ENCODE measurements around the gene CCNI2. TPM values are rescaled to one million over a fixed set of nuclear protein-coding genes. Genes with fewer than 3 reads are reported as not detected.
A peak's percentile ranks its signal among the peaks of the same experiment; 100 is the strongest.

The CCNI2 gene
- total and polyA plus RNA-seq, 11 donors = 0.11 to 0.50 (median 0.20) TPM; not detected in 8

DNA sequence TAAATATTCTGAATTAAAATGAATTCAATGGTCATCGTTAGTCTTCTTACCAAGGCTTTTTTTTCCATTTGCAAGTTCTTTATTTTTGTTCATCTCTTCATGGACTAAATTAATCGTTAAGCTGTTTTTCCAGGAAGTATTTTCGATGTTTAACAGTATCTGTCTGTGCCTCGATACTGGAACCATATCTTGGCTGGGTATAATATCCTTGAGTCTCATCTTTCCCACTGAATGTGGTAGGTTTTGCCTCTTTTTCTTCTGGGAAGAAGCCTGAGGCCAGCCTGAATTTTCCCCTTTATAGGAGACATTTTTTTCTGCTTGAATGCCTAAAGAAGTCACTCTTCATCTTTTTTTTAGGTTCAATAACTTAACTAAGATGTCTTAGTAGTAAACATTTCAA lies 33.8 kb downstream of the CCNI2 start:
- intact Hi-C loops (cut with DNase I) = no loop called here
- no peak overlapping the region for H3K27ac ChIP-seq
- WGBS, 4 donors = 94 to 95% (median 95%) methylated on average over 4 of the region's 4 CpGs
- H3K27me3 ChIP-seq = peaks cover 0 to 4% (median 0%) of the 10 kb centered on the region in 9 donors
- TF ChIP-seq, protein P1, sequence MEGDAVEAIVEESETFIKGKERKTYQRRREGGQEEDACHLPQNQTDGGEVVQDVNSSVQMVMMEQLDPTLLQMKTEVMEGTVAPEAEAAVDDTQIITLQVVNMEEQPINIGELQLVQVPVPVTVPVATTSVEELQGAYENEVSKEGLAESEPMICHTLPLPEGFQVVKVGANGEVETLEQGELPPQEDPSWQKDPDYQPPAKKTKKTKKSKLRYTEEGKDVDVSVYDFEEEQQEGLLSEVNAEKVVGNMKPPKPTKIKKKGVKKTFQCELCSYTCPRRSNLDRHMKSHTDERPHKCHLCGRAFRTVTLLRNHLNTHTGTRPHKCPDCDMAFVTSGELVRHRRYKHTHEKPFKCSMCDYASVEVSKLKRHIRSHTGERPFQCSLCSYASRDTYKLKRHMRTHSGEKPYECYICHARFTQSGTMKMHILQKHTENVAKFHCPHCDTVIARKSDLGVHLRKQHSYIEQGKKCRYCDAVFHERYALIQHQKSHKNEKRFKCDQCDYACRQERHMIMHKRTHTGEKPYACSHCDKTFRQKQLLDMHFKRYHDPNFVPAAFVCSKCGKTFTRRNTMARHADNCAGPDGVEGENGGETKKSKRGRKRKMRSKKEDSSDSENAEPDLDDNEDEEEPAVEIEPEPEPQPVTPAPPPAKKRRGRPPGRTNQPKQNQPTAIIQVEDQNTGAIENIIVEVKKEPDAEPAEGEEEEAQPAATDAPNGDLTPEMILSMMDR (IDR thresholded peaks at IDR 0.05) = no peak
- H3K9me3 ChIP-seq = no peaks in the 10 kb centered on the region
- ATAC-seq (no peak), DNase-seq (no peak)
- H3K4me3 ChIP-seq = no peak overlapping the region
- H3K36me3 ChIP-seq = no peaks in the 10 kb centered on the region
- H3K4me1 ChIP-seq = peaks cover 0 to 25% (median 8%) of the 10 kb centered on the region in 12 donors

DNA sequence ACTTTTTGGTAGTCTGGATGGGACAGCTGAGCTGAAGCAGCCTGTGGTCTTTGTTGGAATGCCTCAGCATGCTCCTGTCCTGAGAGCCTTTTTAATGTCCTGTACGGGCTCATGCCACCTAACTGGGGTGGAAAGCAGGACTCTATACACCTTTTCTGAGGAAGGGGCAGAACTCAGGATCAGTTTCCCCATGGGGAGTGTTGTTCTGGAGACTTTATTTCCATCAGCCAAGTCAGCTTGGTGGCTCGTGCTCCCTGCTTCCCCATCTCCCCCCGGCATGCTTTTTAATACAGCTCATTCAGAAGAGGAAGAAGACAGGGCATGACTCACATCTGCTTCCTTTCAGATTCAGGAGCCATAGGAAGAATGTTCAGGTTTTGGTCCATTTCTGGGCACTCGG lies 34.9 kb downstream of the CCNI2 start:
- H3K4me3 ChIP-seq = no peak overlapping the region
- intact Hi-C loops (cut with DNase I) = no loop called here
- peak in 1 of 4 donors; percentile 32 for ATAC-seq

DNA sequence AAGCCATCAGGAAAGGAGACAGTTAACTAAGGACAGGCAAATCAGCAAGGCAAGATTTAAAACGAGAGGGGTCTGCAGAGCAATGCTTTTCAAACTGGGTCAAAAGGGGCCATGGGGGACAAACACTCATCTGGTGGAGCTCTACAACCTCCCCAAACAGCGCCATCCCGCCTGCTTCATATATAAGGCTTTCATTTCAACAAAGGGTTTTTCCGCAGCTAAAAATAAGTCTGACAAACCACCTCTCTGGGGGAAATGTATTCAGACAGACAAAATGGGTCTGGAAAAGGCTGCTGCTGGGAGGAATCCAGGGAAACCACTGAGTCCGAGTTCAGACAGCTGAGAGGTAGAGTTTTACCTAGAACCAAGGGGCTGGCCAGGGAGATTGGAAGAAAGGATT lies 38.1 kb downstream of the CCNI2 start:
- 40 to 56% (median 47%) methylated on average over 5 of the region's 5 CpGs for WGBS, 4 donors
- no peak overlapping the region for H3K4me3 ChIP-seq

More for the DNA sequence above, 34.9 kb downstream of the CCNI2 start:
- DNase-seq = no peak
- no peaks in the 10 kb centered on the region for H3K36me3 ChIP-seq
- WGBS, 4 donors = 45 to 77% (median 62%) methylated on average over 4 of the region's 4 CpGs
- TF ChIP-seq, protein P1 (IDR thresholded peaks at IDR 0.05) = no peak
- TF ChIP-seq POLR2A (IDR thresholded peaks at IDR 0.05) = no peak
- H3K27ac ChIP-seq = peak overlapping the region in 1 of 12 donors; percentile 13
- peaks cover 0 to 22% (median 6%) of the 10 kb centered on the region in 12 donors for H3K4me1 ChIP-seq
- H3K27me3 ChIP-seq = peaks cover 0 to 4% (median 0%) of the 10 kb centered on the region in 9 donors
- H3K9me3 ChIP-seq = no peaks in the 10 kb centered on the region

DNA sequence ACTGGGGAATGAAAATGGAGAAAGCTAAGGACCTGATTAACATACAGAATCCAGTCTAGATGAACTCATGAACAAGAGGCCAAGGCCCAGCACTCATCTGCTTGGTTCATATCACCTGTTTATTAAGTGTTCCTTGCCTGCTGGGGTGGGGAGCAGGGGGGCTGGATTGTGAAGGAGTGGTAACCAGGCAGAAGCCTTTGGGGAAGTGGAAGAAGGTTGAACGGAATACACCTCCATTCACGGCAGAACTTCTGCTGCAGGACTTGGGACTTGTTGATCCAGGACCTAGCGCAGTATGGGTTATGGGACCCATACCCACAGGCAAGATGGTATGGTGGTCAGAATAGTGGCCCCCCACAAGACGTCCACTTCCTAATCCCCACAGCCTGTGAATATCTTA lies 38.6 kb downstream of the CCNI2 start:
- TF ChIP-seq, protein P1 (IDR thresholded peaks at IDR 0.05) = no peak
- TF ChIP-seq POLR2A (IDR thresholded peaks at IDR 0.05) = no peak
- intact Hi-C loops (cut with DNase I) = no loop called here
- ATAC-seq = no peak
- Histone ChIP-seq H3K27ac (no peak overlapping the region), H3K36me3 (no peaks in the 10 kb centered on the region), H3K4me1 (peaks cover 0 to 13% (median 0%) of the 10 kb centered on the region in 12 donors), H3K27me3 (no peaks in the 10 kb centered on the region), H3K4me3 (no peak overlapping the region), H3K9me3 (no peaks in the 10 kb centered on the region)
- no peak for DNase-seq
- 94 to 95% (median 95%) methylated on average over 4 of the region's 4 CpGs for WGBS, 4 donors

More for the DNA sequence above, 38.1 kb downstream of the CCNI2 start:
- TF ChIP-seq POLR2A (IDR thresholded peaks at IDR 0.05) = no peak
- TF ChIP-seq, protein P1 (IDR thresholded peaks at IDR 0.05) = no peak
- Histone ChIP-seq H3K9me3 (no peaks in the 10 kb centered on the region), H3K27ac (no peak overlapping the region), H3K4me1 (peaks cover 0 to 13% (median 0%) of the 10 kb centered on the region in 12 donors), H3K36me3 (no peaks in the 10 kb centered on the region), H3K27me3 (no peaks in the 10 kb centered on the region)
- DNase-seq (no peak), ATAC-seq (no peak)
- intact Hi-C loops (cut with DNase I) = no loop called here
